Adipocyte (in vitro differentiated cells): ENCODE data around the gene NFATC3.

Source experiments
- DNase-seq: peaks from one replicate; pipeline ENCODE4 v3.0.0-alpha.2; 2015; ENCODE audit warnings: low read depth
- H3K27me3 ChIP-seq: replicated peaks from 2 replicates; pipeline ENCODE4 v1.7.0; 2013; ENCODE audit warnings: mild to moderate bottlenecking, low read length, moderate library complexity; ENCODE audit not compliant: control insufficient read depth, insufficient read depth
- H3K36me3 ChIP-seq: 2 replicates; pipeline ENCODE4 v1.7.0; 2013; ENCODE audit warnings: low read length, mild to moderate bottlenecking, moderate library complexity; ENCODE audit not compliant: control insufficient read depth, insufficient read depth, severe bottlenecking
- H3K4me1 ChIP-seq: 2 replicates; pipeline ENCODE4 v1.7.0; 2013; ENCODE audit warnings: mild to moderate bottlenecking, low read length, moderate library complexity; ENCODE audit not compliant: control insufficient read depth, insufficient read depth
- H3K4me3 ChIP-seq: 2 replicates; pipeline ENCODE4 v1.7.0; 2013; ENCODE audit warnings: mild to moderate bottlenecking, low read length, moderate library complexity
- H3K9ac ChIP-seq: 2 replicates; pipeline ENCODE4 v1.7.0; 2013; ENCODE audit warnings: mild to moderate bottlenecking, low read length, moderate library complexity
- H3K9me3 ChIP-seq: 2 replicates; pipeline ENCODE4 v1.7.0; 2013; ENCODE audit warnings: mild to moderate bottlenecking, low read length, moderate library complexity; ENCODE audit not compliant: control insufficient read depth

The NFATC3 gene

DNA sequence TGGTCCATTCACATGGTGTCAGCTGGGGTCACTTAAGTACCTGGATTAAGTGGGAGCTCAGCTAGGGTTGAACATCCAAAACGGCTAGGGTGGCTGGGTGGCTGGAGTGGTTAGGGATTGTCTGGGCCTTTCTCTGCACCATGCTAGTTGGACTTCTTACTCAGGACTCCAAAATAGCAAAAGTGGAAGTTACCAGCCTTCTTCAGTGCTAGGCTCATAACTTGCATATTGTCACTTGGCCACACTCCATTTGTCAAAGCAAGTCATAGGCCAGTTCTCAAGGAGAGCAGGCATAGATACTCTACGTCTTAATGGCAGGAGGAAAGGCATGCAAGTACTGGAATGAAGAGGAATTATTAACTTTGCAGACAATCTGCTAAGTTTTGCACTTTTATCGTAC lies 81.1 kb downstream of the NFATC3 start:
- no peak for DNase-seq

DNA sequence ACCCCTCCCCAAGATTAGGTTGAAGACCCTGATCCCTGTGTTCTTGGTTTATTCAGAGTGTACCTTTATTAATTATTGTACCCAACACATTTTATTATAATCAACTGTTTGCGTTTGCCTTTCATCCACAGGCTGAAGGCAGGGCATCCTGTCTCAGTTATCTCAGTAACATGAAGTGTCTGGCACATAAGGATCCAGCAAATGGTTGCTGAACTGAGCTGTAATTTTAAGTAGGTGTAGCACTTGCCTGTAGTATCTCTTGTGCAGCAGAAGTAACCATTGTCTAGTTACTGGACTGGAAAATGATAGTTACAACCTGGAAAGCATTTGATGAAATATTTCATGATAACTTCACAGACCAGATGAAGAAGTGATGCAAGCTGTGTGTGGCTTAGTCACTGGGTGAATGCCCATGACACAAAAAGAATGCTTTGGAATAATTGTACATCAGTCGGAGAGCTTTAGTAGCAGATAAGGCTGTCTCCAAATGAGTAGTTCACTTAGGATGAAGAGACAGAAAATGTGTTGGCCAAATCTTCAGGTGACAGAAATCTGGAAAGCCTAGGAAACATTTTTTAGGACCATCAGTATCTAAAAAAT lies 94.1 kb downstream of the NFATC3 start:
- Histone ChIP-seq H3K9ac (no peak overlapping the region), H3K9me3 (no peaks in the 10 kb centered on the region), H3K4me3 (no peak overlapping the region), H3K4me1 (peaks cover 23% of the 10 kb centered on the region), H3K27me3 (no peaks in the 10 kb centered on the region), H3K36me3 (peaks cover 33% of the 10 kb centered on the region)
- peak; percentile 37 for DNase-seq

More for the DNA sequence above, 81.1 kb downstream of the NFATC3 start:
- no peak overlapping the region for H3K9ac ChIP-seq
- H3K9me3 ChIP-seq = no peaks in the 10 kb centered on the region
- no peaks in the 10 kb centered on the region for H3K4me1 ChIP-seq
- H3K4me3 ChIP-seq = no peak overlapping the region
- peaks cover 17% of the 10 kb centered on the region for H3K36me3 ChIP-seq
- H3K27me3 ChIP-seq = no peaks in the 10 kb centered on the region

DNA sequence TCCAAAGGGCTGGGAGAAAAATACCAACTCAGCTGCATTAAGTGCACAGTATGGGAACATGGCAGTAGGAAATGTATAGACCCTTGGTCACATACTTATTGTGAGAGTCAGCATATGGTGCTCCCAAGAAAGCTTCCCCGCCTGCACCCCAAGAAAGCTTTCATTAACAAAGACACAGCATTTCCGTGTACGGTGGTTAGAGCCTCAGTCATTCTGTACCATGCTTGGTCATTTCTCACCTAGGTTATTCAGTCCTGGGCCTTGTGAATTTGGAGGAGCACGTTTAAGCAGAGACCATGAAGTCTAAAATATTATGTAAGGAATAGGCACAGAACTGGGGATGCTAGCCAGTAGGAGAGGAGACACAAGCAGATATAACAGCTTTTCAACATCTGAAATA lies 94.7 kb downstream of the NFATC3 start:
- no peak overlapping the region for H3K9ac ChIP-seq
- peaks cover 30% of the 10 kb centered on the region for H3K36me3 ChIP-seq
- no peaks in the 10 kb centered on the region for H3K27me3 ChIP-seq

DNA sequence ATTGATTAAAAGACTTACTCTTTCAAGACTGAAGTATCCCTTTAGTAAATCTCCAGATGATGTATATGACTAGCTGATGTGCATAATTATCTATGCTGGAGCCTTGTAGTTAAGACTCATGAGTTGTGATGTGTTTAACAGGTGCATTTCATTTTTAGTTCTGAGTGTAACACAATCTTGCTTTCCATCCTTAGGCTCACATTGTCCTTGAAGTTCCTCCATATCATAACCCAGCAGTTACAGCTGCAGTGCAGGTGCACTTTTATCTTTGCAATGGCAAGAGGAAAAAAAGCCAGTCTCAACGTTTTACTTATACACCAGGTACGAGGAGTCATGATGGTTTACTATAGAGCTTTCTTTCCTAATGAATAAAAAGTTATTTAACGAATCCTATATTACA lies 97.9 kb downstream of the NFATC3 start:
- H3K27me3 ChIP-seq = no peaks in the 10 kb centered on the region
- peaks cover 35% of the 10 kb centered on the region for H3K36me3 ChIP-seq
- no peaks in the 10 kb centered on the region for H3K9me3 ChIP-seq
- peaks cover 17% of the 10 kb centered on the region for H3K4me1 ChIP-seq
- no peak for DNase-seq
- no peak overlapping the region for H3K4me3 ChIP-seq
- no peak overlapping the region for H3K9ac ChIP-seq

More for the DNA sequence above, 94.7 kb downstream of the NFATC3 start:
- Histone ChIP-seq H3K9me3 (no peaks in the 10 kb centered on the region), H3K4me1 (peaks cover 23% of the 10 kb centered on the region), H3K4me3 (no peak overlapping the region)
- no peak for DNase-seq

DNA sequence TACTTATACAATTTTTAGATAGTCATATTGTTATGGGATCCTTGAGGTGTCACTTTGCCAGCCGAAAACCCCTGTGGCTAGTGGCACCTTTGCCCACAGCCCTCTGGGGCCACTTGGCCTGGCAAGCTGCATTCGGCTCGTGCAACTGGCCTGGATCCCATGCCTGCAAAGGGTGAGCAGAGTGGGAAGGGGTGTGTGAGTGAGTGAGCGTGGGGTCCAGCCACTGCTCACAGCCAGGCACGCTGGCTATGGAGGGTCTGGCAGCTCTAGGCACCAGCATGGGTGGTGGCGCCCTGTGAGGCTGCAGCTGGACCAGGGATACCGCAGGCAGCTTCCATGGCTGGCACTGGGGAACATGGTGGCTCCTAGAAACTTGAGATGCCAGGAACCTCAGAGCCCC lies 101.7 kb downstream of the NFATC3 start:
- DNase-seq = no peak
- no peaks in the 10 kb centered on the region for H3K9me3 ChIP-seq
- no peaks in the 10 kb centered on the region for H3K27me3 ChIP-seq
- H3K36me3 ChIP-seq = peaks cover 54% of the 10 kb centered on the region
- H3K9ac ChIP-seq = no peak overlapping the region
- no peak overlapping the region for H3K4me3 ChIP-seq
- H3K4me1 ChIP-seq = peaks cover 11% of the 10 kb centered on the region

DNA sequence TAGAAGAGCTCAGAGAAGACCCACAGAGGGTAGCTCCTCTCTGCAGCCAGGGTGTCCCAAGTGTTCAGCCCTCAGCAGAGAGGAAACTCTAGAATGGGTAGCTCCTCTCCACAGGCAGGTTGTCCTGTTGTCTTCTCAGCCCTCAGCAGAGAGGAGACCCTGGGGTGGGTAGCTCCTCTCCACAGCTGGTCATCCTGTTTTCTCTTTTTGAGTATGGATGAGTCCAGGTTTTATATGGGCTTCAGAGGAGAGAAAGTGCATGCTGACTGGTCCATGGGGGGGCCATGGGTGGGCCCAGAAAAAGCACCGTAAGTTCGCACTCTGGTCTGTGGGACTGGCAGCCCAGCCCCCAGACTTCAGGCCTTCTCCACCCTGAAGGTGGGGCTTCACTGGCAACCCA lies 102.3 kb downstream of the NFATC3 start:
- Histone ChIP-seq H3K36me3 (peaks cover 53% of the 10 kb centered on the region), H3K27me3 (no peaks in the 10 kb centered on the region), H3K4me3 (no peak overlapping the region), H3K4me1 (peaks cover 11% of the 10 kb centered on the region), H3K9ac (no peak overlapping the region), H3K9me3 (no peaks in the 10 kb centered on the region)
- DNase-seq = no peak

DNA sequence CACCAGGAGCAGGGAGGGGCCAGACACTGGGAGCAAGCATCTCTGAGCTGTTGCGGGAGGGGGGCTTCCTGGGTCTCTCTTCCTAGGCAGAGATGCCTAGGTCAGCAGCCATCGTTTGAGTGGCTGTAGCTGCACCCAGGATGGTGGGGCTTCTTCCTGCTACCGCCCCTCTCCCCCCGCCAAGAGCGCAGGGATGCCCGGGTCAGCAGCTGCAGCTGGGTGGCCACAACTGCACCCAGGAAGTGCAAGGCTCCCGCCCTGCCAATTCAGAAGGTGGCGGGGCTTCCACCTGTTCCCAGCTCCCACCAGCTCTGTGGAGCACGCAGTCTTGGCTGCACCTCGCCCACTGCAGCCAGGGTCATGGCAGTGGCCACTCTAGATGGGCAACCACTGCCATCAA lies 103.0 kb downstream of the NFATC3 start:
- H3K9ac ChIP-seq = no peak overlapping the region
- H3K36me3 ChIP-seq = peaks cover 52% of the 10 kb centered on the region
- no peak for DNase-seq
- no peak overlapping the region for H3K4me3 ChIP-seq
- peaks cover 11% of the 10 kb centered on the region for H3K4me1 ChIP-seq
- H3K27me3 ChIP-seq = no peaks in the 10 kb centered on the region
- H3K9me3 ChIP-seq = no peaks in the 10 kb centered on the region

DNA sequence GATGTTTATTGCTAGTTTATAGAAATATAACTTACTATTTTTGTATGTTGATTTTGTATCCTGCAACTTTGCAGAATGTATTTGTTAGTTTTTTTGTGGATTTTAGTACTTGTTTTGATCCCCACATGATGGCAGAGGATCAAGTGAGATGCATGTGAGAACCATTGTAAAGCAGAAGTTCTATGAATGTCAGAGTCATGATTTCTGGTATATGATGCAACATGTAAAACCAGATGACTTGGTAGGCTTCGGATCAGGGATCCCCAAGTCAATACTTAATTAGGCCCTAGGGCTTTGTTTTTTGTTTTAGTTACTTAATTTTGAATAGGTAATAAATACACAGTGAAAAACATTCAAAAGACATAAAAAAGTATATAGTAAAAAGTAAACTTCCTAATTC lies 104.9 kb downstream of the NFATC3 start:
- H3K4me1 ChIP-seq = peaks cover 11% of the 10 kb centered on the region
- no peaks in the 10 kb centered on the region for H3K9me3 ChIP-seq
- H3K27me3 ChIP-seq = no peaks in the 10 kb centered on the region
- H3K4me3 ChIP-seq = no peak overlapping the region
- H3K9ac ChIP-seq = no peak overlapping the region
- peaks cover 38% of the 10 kb centered on the region for H3K36me3 ChIP-seq
- no peak for DNase-seq

DNA sequence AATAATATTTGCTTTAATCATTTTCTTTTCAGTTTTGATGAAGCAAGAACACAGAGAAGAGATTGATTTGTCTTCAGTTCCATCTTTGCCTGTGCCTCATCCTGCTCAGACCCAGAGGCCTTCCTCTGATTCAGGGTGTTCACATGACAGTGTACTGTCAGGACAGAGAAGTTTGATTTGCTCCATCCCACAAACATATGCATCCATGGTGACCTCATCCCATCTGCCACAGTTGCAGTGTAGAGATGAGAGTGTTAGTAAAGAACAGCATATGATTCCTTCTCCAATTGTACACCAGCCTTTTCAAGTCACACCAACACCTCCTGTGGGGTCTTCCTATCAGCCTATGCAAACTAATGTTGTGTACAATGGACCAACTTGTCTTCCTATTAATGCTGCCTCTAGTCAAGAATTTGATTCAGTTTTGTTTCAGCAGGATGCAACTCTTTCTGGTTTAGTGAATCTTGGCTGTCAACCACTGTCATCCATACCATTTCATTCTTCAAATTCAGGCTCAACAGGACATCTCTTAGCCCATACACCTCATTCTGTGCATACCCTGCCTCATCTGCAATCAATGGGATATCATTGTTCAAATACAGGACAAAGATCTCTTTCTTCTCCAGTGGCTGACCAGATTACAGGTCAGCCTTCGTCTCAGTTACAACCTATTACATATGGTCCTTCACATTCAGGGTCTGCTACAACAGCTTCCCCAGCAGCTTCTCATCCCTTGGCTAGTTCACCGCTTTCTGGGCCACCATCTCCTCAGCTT lies 105.8 kb downstream of the NFATC3 start:
- Histone ChIP-seq H3K9me3 (no peaks in the 10 kb centered on the region), H3K36me3 (peaks cover 35% of the 10 kb centered on the region), H3K9ac (no peak overlapping the region), H3K4me3 (no peak overlapping the region), H3K27me3 (no peaks in the 10 kb centered on the region), H3K4me1 (peaks cover 11% of the 10 kb centered on the region)
- no peak for DNase-seq

DNA sequence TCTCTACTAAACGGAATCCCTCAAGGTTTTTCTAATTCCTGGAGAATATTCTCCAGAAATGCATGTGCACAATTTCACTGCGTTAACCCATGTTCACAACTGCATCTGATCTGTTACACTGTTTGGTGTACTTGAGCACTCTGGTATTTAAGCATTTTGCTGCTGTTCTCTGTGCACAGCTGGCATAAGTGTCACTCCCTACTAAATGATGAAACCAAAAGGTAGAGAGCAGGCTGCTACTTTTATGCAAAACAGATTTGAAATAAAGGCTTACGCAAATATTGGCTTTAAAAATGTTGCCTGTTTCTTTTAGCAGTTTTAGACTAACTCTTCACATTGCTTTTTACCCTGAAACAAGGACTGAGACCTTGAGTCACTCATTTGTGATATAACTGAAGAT lies 109.1 kb downstream of the NFATC3 start:
- H3K27me3 ChIP-seq = no peaks in the 10 kb centered on the region
- no peak overlapping the region for H3K9ac ChIP-seq
- H3K36me3 ChIP-seq = peaks cover 24% of the 10 kb centered on the region
- peaks cover 11% of the 10 kb centered on the region for H3K4me1 ChIP-seq
- DNase-seq = no peak
- H3K4me3 ChIP-seq = no peak overlapping the region
- no peaks in the 10 kb centered on the region for H3K9me3 ChIP-seq

DNA sequence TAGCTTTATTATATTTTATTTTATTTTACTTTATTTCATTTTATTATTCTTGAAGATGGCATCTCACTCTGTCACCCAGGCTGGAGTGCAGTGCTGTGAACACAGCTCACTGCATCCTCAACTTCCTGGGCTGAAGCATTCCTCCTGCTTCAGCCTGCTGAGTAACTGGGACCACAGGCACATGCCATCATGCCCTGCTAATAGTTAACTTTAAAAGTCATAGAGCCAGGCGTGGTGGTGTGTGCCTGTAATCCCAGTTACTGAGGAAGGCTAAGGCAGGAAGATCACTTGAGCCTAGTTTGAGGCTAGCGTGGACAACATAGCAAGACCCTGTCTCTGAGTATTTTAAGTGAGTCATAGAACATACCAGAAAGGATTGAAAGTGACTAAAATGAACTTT lies 112.1 kb downstream of the NFATC3 start:
- no peaks in the 10 kb centered on the region for H3K27me3 ChIP-seq
- H3K36me3 ChIP-seq = peaks cover 8% of the 10 kb centered on the region
- peaks cover 21% of the 10 kb centered on the region for H3K4me1 ChIP-seq
- H3K4me3 ChIP-seq = no peak overlapping the region
- no peaks in the 10 kb centered on the region for H3K9me3 ChIP-seq
- no peak for DNase-seq
- H3K9ac ChIP-seq = no peak overlapping the region
